Measurements from ENCODE around the gene GRK5. TPM values are rescaled to one million over a fixed set of nuclear protein-coding genes. Genes with fewer than 3 reads are reported as not detected.

The GRK5 gene
- total RNA-seq, 1 experiment from 2014 or later, result 4.5 TPM

- no TSS peak for BruUV-seq (replicated peaks)
- Histone ChIP-seq H3F3A (ENCODE audit: low read length, unreplicated experiment) (no peaks in the 10 kb centered on the region), H3K36me3 (ENCODE audit: low read depth, low read length) (no peaks in the 10 kb centered on the region), H3K9me3 (ENCODE audit: low read length) (no peaks in the 10 kb centered on the region), H2AFZ (ENCODE audit: low read length) (no peak overlapping the region), H3K79me2 (ENCODE audit: low read length) (no peaks in the 10 kb centered on the region), H3K27me3 (ENCODE audit: low read length) (no peaks in the 10 kb centered on the region), H3K4me3 (ENCODE audit: low read length) (no peak overlapping the region), H3K9me2 (replicated peaks; ENCODE audit: low read length) (no peaks in the 10 kb centered on the region), H3K27ac (ENCODE audit: low read length) (no peak overlapping the region), H3K4me1 (ENCODE audit: insufficient read depth, low read length) (no peaks in the 10 kb centered on the region; the same call in 1 of the 2 replicates), H3K4me2 (ENCODE audit: low read length) (no peak overlapping the region), H4K20me1 (ENCODE audit: low read length) (no peaks in the 10 kb centered on the region), H3K9ac (ENCODE audit: low read length) (no peak overlapping the region)
- TF ChIP-seq, protein P1, sequence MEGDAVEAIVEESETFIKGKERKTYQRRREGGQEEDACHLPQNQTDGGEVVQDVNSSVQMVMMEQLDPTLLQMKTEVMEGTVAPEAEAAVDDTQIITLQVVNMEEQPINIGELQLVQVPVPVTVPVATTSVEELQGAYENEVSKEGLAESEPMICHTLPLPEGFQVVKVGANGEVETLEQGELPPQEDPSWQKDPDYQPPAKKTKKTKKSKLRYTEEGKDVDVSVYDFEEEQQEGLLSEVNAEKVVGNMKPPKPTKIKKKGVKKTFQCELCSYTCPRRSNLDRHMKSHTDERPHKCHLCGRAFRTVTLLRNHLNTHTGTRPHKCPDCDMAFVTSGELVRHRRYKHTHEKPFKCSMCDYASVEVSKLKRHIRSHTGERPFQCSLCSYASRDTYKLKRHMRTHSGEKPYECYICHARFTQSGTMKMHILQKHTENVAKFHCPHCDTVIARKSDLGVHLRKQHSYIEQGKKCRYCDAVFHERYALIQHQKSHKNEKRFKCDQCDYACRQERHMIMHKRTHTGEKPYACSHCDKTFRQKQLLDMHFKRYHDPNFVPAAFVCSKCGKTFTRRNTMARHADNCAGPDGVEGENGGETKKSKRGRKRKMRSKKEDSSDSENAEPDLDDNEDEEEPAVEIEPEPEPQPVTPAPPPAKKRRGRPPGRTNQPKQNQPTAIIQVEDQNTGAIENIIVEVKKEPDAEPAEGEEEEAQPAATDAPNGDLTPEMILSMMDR (conservative IDR thresholded peaks at IDR 0.05; ENCODE audit: low read depth, low read length), result no peak
- TF ChIP-seq EZH2 (IDR thresholded peaks at IDR 0.05; ENCODE audit: low read length, unreplicated experiment) (no peak), EZH2phosphoT487 (IDR thresholded peaks at IDR 0.05; ENCODE audit: borderline replicate concordance, low read length) (no peak)
- ChIA-PET CTCF (no interaction called here), POLR2A (ENCODE audit: unreplicated experiment) (no interaction called here)
- ATAC-seq (no peak), DNase-seq (no peak)
- intact Hi-C loops (cut with micrococcal nuclease), result no loop called here
Measured at GRCh38 chr10:119337223-119337622, 129.9 kb downstream of the GRK5 start.

DNA sequence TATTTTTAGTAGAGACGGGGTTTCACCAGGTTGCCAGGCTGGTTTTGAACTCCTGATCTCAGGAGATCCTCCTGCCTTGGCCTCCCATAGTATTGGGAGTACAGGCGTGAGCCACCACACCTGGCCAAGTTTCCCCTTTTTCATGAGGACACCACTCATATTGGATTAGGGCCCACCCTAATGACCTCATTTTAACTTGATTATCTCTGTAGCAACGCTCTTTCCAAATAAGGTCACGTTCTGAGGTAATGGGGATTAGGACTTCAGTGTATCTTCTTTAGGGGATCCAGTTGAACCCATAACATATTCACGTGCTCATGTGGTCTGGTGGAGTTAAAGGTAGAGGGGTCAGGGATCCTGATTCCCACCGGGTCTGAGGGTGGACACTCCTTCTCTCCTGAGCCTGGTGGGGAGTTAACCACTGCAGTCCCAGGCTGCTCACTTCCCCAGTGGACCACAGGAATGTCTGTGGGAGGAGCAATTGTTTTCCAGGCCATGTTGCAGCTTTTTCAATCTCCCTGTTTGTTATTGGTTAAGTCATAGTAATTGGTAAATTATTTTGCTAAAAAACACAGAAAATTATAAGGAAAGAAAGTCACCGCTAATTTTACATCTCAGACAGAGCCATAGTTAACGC lies 130.5 kb downstream of the GRK5 start:
- intact Hi-C loops (cut with micrococcal nuclease), result no loop called here
- Histone ChIP-seq H3K4me1 (ENCODE audit: insufficient read depth, low read length) (no peaks in the 10 kb centered on the region; the same call in 1 of the 2 replicates), H3K36me3 (ENCODE audit: low read depth, low read length) (no peaks in the 10 kb centered on the region), H3K9me3 (ENCODE audit: low read length) (no peaks in the 10 kb centered on the region), H3K4me3 (ENCODE audit: low read length) (no peak overlapping the region), H3K27ac (ENCODE audit: low read length) (no peak overlapping the region), H3K79me2 (ENCODE audit: low read length) (no peaks in the 10 kb centered on the region), H3K9ac (ENCODE audit: low read length) (no peak overlapping the region), H3K9me2 (replicated peaks; ENCODE audit: low read length) (no peaks in the 10 kb centered on the region), H4K20me1 (ENCODE audit: low read length) (no peaks in the 10 kb centered on the region), H3K27me3 (ENCODE audit: low read length) (no peaks in the 10 kb centered on the region), H2AFZ (ENCODE audit: low read length) (no peak overlapping the region), H3F3A (ENCODE audit: low read length, unreplicated experiment) (no peaks in the 10 kb centered on the region), H3K4me2 (ENCODE audit: low read length) (no peak overlapping the region)
- no peak for ATAC-seq
- BruUV-seq (replicated peaks), result no TSS peak
- DNase-seq, result no peak
- CTCF ChIA-PET, result no interaction called here
- TF ChIP-seq, protein P1 (conservative IDR thresholded peaks at IDR 0.05; ENCODE audit: low read depth, low read length), result no peak
- TF ChIP-seq EZH2phosphoT487 (IDR thresholded peaks at IDR 0.05; ENCODE audit: borderline replicate concordance, low read length), result no peak
- TF ChIP-seq EZH2 (IDR thresholded peaks at IDR 0.05; ENCODE audit: low read length, unreplicated experiment), result no peak
- POLR2A ChIA-PET (ENCODE audit: unreplicated experiment), result no interaction called here

GRCh38 chr10:119339109-119339508 lies 131.7 kb downstream of the GRK5 start:
- Histone ChIP-seq H3K27me3 (ENCODE audit: low read length) (no peaks in the 10 kb centered on the region), H3K9me3 (ENCODE audit: low read length) (no peaks in the 10 kb centered on the region), H3K9ac (ENCODE audit: low read length) (no peak overlapping the region), H3K27ac (ENCODE audit: low read length) (no peak overlapping the region), H3K79me2 (ENCODE audit: low read length) (no peaks in the 10 kb centered on the region), H4K20me1 (ENCODE audit: low read length) (no peaks in the 10 kb centered on the region), H3K4me1 (ENCODE audit: insufficient read depth, low read length) (no peaks in the 10 kb centered on the region), H3K36me3 (ENCODE audit: low read depth, low read length) (no peaks in the 10 kb centered on the region), H3K4me3 (ENCODE audit: low read length) (no peak overlapping the region), H2AFZ (ENCODE audit: low read length) (no peak overlapping the region), H3K4me2 (ENCODE audit: low read length) (no peak overlapping the region), H3F3A (ENCODE audit: low read length, unreplicated experiment) (no peaks in the 10 kb centered on the region), H3K9me2 (replicated peaks; ENCODE audit: low read length) (no peaks in the 10 kb centered on the region)
- ChIA-PET POLR2A (ENCODE audit: unreplicated experiment) (no interaction called here), CTCF (no interaction called here)
- TF ChIP-seq EZH2phosphoT487 (IDR thresholded peaks at IDR 0.05; ENCODE audit: borderline replicate concordance, low read length), result no peak
- no peak for TF ChIP-seq EZH2 (IDR thresholded peaks at IDR 0.05; ENCODE audit: low read length, unreplicated experiment)
- TF ChIP-seq, protein P1 (conservative IDR thresholded peaks at IDR 0.05; ENCODE audit: low read depth, low read length), result no peak
- BruUV-seq (replicated peaks), result no TSS peak
- DNase-seq (no peak), ATAC-seq (no peak)
- intact Hi-C loops (cut with micrococcal nuclease), result no loop called here
